Activated CD8-positive, alpha-beta memory T cell treated with anti-CD3 and anti-CD28 coated beads for 24 hours (primary cell): Measurements from ENCODE around the gene ZNF544.
"Not testable (repeated sequence)": the region's sequence is repeated elsewhere in the genome, so short reads cannot be mapped to it uniquely, and the experiment has no call there.

Source experiments
- DNase-seq: peaks from one replicate; pipeline ENCODE4 v3.0.0-alpha.2; 2020

The ZNF544 gene

DNA sequence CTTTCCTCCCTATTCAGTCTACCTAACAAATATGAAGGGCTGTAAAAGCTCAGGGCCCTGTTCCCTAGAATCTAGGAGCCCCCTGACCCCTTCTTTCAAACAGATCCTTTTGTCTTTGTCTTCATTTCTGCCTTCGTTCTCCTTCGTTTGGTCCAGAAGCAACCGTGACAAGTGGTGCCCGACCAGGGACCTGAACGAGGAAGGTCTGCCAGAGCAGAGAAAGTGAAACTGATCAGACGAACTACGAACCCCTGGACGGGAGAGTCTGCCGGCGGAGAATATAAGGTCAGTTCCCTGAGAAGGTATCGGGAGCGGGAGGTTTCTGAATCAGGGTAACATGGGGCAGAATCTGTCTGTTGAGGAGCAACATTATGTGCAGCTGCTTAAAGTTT, 77.2 kb downstream of the ZNF544 start:
- DNase-seq: no peak

DNA sequence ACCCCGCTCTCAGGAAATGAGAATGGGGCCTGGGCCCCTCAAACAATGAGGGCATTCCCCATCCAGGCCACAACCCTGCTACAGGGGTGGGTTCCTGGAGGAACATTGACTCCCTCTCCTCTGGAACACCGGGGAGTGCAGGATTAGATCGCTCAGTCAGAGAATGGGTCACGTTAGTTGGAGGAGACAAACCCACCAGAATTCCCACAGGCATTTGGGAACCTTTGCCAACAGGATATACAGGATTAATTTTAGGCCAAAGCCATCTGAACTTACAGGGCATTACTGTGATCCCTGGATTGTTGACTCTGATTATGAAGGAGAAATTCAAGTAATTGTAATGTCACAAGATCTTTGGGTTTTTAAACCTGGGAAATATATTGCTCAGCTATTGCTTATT, 79.0 kb downstream of the ZNF544 start:
- DNase-seq: no peak

DNA sequence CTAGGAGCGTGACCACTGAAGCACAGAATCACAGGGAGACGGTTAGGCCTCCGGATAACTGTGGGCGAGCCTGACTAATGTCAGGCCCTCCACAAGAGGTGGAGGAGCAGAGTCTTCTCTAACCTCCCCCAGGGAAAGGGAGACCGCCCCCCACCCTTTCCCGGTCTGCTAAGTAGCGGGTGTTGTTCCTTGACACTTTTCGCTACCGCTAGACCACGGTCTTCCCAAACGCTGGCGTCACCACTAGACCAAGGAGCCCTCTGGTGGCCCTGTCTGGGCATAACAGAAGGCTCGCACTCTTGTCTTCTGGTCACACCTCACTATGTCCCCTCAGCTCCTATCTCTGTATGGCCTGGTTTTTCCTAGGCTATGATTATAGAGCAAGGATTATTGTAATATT, 82.0 kb downstream of the ZNF544 start:
- DNase-seq: not testable (repeated sequence)

GRCh38 chr19:58311345-58311865, 82.7 kb downstream of the ZNF544 start:
- DNase-seq: no peak
